H9 (cell line): ENCODE data around the gene KCTD17. TPM values are rescaled to one million over a fixed set of nuclear protein-coding genes. Genes with fewer than 3 reads are reported as not detected.

Experiments
- DNase-seq: peaks from one replicate; pipeline ENCODE4 v3.0.0-alpha.2; 2017
- H2AFZ ChIP-seq: one replicate; pipeline ENCODE4 v1.6.1; 2013; ENCODE audit warnings: mild to moderate bottlenecking, low read length, control low read depth, moderate library complexity
- H2AK5ac ChIP-seq: 2 replicates; pipeline ENCODE4 v1.6.1; 2013; ENCODE audit warnings: low read length, control low read depth, mixed read lengths; ENCODE audit not compliant: insufficient read length
- H2BK120ac ChIP-seq: one replicate; pipeline ENCODE4 v1.6.1; 2013; ENCODE audit warnings: low read depth, mild to moderate bottlenecking, low read length, control low read depth, inconsistent platforms; ENCODE audit not compliant: poor library complexity, severe bottlenecking
- H2BK12ac ChIP-seq: 2 replicates; pipeline ENCODE4 v1.6.1; 2013; ENCODE audit warnings: low read length, control low read depth, mixed read lengths, low read depth; ENCODE audit not compliant: insufficient read length
- H2BK15ac ChIP-seq: 2 replicates; pipeline ENCODE4 v1.6.1; 2013; ENCODE audit warnings: low read depth, low read length, control low read depth
- H2BK20ac ChIP-seq: one replicate; pipeline ENCODE4 v1.6.1; 2013; ENCODE audit warnings: low read depth, mild to moderate bottlenecking, low read length, control low read depth, inconsistent platforms; ENCODE audit not compliant: poor library complexity, severe bottlenecking
- H2BK5ac ChIP-seq: 2 replicates; pipeline ENCODE4 v1.6.1; 2013; ENCODE audit warnings: low read length, control low read depth, mixed read lengths; ENCODE audit not compliant: insufficient read length
- H3K14ac ChIP-seq: 2 replicates; pipeline ENCODE4 v1.6.1; 2013; ENCODE audit warnings: low read length, control low read depth; ENCODE audit not compliant: insufficient read depth
- H3K18ac ChIP-seq: 2 replicates; pipeline ENCODE4 v1.6.1; 2013; ENCODE audit warnings: low read depth, mild to moderate bottlenecking, mixed read lengths, low read length, control low read depth; ENCODE audit not compliant: insufficient read length
- H3K23ac ChIP-seq: 2 replicates; pipeline ENCODE4 v1.6.1; 2013; ENCODE audit warnings: low read length, control low read depth, mixed read lengths, low read depth; ENCODE audit not compliant: insufficient read length
- H3K23me2 ChIP-seq: 2 replicates; pipeline ENCODE4 v1.6.1; 2013; ENCODE audit warnings: low read depth, mild to moderate bottlenecking, mixed read lengths, low read length, control low read depth; ENCODE audit not compliant: insufficient read length, poor library complexity, severe bottlenecking
- H3K27ac ChIP-seq: 2 replicates; pipeline ENCODE4 v1.5.1; 2013; ENCODE audit warnings: low read length, control low read depth, mixed read lengths, low read depth; ENCODE audit not compliant: insufficient read length
- H3K27me3 ChIP-seq: 2 replicates; pipeline ENCODE4 v1.6.1; 2013; ENCODE audit warnings: low read length, control low read depth, inconsistent platforms; ENCODE audit not compliant: insufficient read depth
- H3K4ac ChIP-seq: 2 replicates; pipeline ENCODE4 v1.6.1; 2013; ENCODE audit warnings: low read depth, mild to moderate bottlenecking, control low read depth, inconsistent platforms, low read length, moderate library complexity
- H3K4me1 ChIP-seq: 2 replicates; pipeline ENCODE4 v1.6.1; 2013; ENCODE audit warnings: low read length, control low read depth, inconsistent platforms; ENCODE audit not compliant: insufficient read depth
- H3K4me2 ChIP-seq: 2 replicates; pipeline ENCODE4 v1.6.1; 2013; ENCODE audit warnings: low read length, control low read depth, mixed read lengths; ENCODE audit not compliant: insufficient read length, insufficient read depth
- H3K56ac ChIP-seq: 2 replicates; pipeline ENCODE4 v1.6.1; 2013; ENCODE audit warnings: low read depth, mild to moderate bottlenecking, mixed read lengths, low read length, control low read depth; ENCODE audit not compliant: insufficient read length
- H3K79me1 ChIP-seq: 2 replicates; pipeline ENCODE4 v1.6.1; 2013; ENCODE audit warnings: low read depth, mild to moderate bottlenecking, moderate library complexity, low read length, control low read depth, inconsistent platforms; ENCODE audit not compliant: insufficient read depth, poor library complexity, severe bottlenecking
- H3K79me2 ChIP-seq: 2 replicates; pipeline ENCODE4 v1.6.1; 2013; ENCODE audit warnings: low read length, control low read depth, inconsistent platforms; ENCODE audit not compliant: insufficient read depth
- H3K9ac ChIP-seq: 2 replicates; pipeline ENCODE4 v1.6.1; 2013; ENCODE audit warnings: low read length, control low read depth, mixed read lengths; ENCODE audit not compliant: insufficient read length; ENCODE audit errors: extremely low read depth
- H3K9me3 ChIP-seq: one replicate; pipeline ENCODE4 v1.6.1; 2013; ENCODE audit warnings: low read depth, low read length, inconsistent platforms; ENCODE audit not compliant: control insufficient read depth
- H3T11ph ChIP-seq: one replicate; pipeline ENCODE4 v1.6.1; 2013; ENCODE audit warnings: mild to moderate bottlenecking, low read length, control low read depth, inconsistent platforms
- H4K20me1 ChIP-seq: one replicate; pipeline ENCODE4 v1.6.1; 2013; ENCODE audit not compliant: control insufficient read depth, insufficient read length, insufficient read depth
- H4K5ac ChIP-seq: 2 replicates; pipeline ENCODE4 v1.6.1; 2013; ENCODE audit warnings: low read depth, mild to moderate bottlenecking, mixed read lengths, low read length, control low read depth; ENCODE audit not compliant: insufficient read length
- H4K8ac ChIP-seq: replicated peaks from 2 replicates; pipeline ENCODE4 v1.6.1; 2013; ENCODE audit warnings: low read length, control low read depth, mixed read lengths, low read depth; ENCODE audit not compliant: insufficient read length
- H4K91ac ChIP-seq: 2 replicates; pipeline ENCODE4 v1.6.1; 2013; ENCODE audit warnings: low read depth, mild to moderate bottlenecking, moderate library complexity, mixed read lengths, low read length, control low read depth; ENCODE audit not compliant: insufficient read length
- H3K27ac Mint-ChIP-seq, 3 experiments: 2 replicates in 2 of 3; 3 replicates in 1 of 3; pipeline ENCODE4 v1.8.0; 2020 to 2021; ENCODE audit warnings: mixed read lengths in 3 of 3, mild to moderate bottlenecking in 1 of 3, moderate library complexity in 1 of 3
- H3K27me3 Mint-ChIP-seq: 2 replicates; pipeline ENCODE4 v1.8.0; 2021; ENCODE audit warnings: low read depth, mild to moderate bottlenecking, moderate library complexity, mixed read lengths
- H3K36me3 Mint-ChIP-seq, 3 experiments: 2 replicates in 2 of 3; 3 replicates in 1 of 3; pipeline ENCODE4 v1.8.0; 2020 to 2021; ENCODE audit warnings: low read depth in 3 of 3, mixed read lengths in 3 of 3; ENCODE audit not compliant: insufficient read depth in 1 of 3
- H3K4me1 Mint-ChIP-seq, 2 experiments: 2 replicates each; pipeline ENCODE4 v1.8.0; 2020; ENCODE audit warnings: mixed read lengths in 2 of 2
- H3K4me3 Mint-ChIP-seq, 2 experiments: 2 replicates in 1 of 2; 3 replicates in 1 of 2; pipeline ENCODE4 v1.8.0; 2020 to 2021; ENCODE audit warnings: mild to moderate bottlenecking in 2 of 2, mixed read lengths in 2 of 2, moderate library complexity in 1 of 2
- H3K9me3 Mint-ChIP-seq, 2 experiments: 2 replicates in 1 of 2; 3 replicates in 1 of 2; pipeline ENCODE4 v1.8.0; 2020; ENCODE audit warnings: mild to moderate bottlenecking in 2 of 2, mixed read lengths in 2 of 2, moderate library complexity in 1 of 2
- WGBS: extraction: QIAGEN DNeasy Blood & Tissue Kit; methylation state at CpG from one replicate; pipeline ENCODE4 v1.1.7; 2013; ENCODE audit warnings: missing lambda C conversion rate, low lambda C conversion rate, mixed read lengths; ENCODE audit not compliant: insufficient read length; ENCODE audit errors: extremely low coverage; 5-methylcytosine and 5-hydroxymethylcytosine counted together
- total RNA-seq: library from RNA; stranded (reverse); gene quantifications from 2 replicates; pipeline ENCODE4 v1.2.1, GENCODE V29; 2021
- TF ChIP-seq, protein P1 (sequence below): fragments of 200-600 bp; sonication (generic); conservative IDR thresholded peaks from 3 replicates; pipeline ENCODE4 v1.8.0; 2021; ENCODE audit warnings: antibody characterized with exemption, mild to moderate bottlenecking

KCTD17 gene
- total RNA-seq, 1 experiment from 2014 or later = 34.1 TPM

DNA sequence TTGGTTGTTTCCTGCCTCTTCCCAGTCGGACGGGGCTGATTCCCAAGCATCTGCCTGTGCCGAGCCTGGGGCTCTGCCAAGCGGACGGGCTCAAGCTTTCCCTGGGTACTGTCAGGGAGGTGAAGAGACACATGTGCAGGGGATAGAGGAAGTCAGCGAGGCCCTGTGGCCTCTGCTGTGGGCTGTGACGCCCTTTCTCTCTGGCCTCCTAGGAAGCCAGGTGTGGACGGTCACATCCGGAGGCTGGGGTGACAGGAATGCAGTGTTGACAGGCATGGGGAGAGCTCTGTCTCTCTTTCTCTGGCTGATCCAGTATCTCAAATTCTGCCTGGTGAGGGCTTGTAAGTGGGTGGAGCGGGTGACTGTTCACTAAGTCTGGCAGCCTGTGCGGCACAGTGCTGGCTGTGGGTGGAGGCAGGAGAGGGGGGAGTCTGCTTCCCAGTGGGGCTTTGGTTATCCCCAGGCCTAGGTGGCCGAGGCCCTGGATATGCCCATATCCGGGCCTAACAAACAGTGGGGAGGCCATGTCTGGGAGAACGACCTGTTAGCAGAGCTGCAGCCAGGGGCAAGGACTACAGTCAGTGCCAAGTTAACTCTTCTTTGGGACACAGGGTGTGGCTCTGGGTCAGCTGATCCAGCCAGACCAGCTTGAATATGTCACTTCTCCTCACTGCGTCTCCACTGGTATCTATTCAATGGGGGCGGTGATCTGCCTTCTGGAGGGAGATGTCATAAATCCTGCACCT is 1.9 kb downstream of the KCTD17 start:
- Histone ChIP-seq H3K14ac (no peak overlapping the region), H4K5ac (no peak overlapping the region), H2BK15ac (no peak overlapping the region), H3K56ac (no peak overlapping the region), H3K4me1 (no peaks in the 10 kb centered on the region), H3K4ac (no peak overlapping the region), H3K9ac (no peak overlapping the region), H3K79me2 (no peaks in the 10 kb centered on the region), H3K79me1 (no peaks in the 10 kb centered on the region), H3K4me2 (no peak overlapping the region), H2BK20ac (no peak overlapping the region), H2AK5ac (no peak overlapping the region), H3T11ph (no peak overlapping the region), H3K18ac (no peak overlapping the region), H3K27ac (no peak overlapping the region), H3K27me3 (no peaks in the 10 kb centered on the region), H2AFZ (no peak overlapping the region), H3K23me2 (peaks cover 5% of the 10 kb centered on the region), H2BK12ac (no peak overlapping the region), H4K20me1 (no peaks in the 10 kb centered on the region), H3K9me3 (no peaks in the 10 kb centered on the region), H4K8ac (no peak overlapping the region), H2BK120ac (no peak overlapping the region), H2BK5ac (no peak overlapping the region), H3K23ac (no peak overlapping the region), H4K91ac (no peak overlapping the region)
- WGBS = no CpG with 5 or more reads among the region's 16 CpGs
- Mint-ChIP-seq H3K4me3 (peak overlapping the region in 1 of 2 experiments; percentile 44; a peak in 2 of 5 replicates), H3K4me1 (peaks cover 4 to 12% of the 10 kb centered on the region in 2 experiments), H3K27me3 (peaks cover 18% of the 10 kb centered on the region), H3K9me3 (no peaks in the 10 kb centered on the region; a peak in 1 of 5 replicates), H3K27ac (no peak overlapping the region), H3K36me3 (peaks cover 7 to 39% (median 16%) of the 10 kb centered on the region in 3 experiments; a peak in 6 of 7 replicates)
- TF ChIP-seq, protein P1, sequence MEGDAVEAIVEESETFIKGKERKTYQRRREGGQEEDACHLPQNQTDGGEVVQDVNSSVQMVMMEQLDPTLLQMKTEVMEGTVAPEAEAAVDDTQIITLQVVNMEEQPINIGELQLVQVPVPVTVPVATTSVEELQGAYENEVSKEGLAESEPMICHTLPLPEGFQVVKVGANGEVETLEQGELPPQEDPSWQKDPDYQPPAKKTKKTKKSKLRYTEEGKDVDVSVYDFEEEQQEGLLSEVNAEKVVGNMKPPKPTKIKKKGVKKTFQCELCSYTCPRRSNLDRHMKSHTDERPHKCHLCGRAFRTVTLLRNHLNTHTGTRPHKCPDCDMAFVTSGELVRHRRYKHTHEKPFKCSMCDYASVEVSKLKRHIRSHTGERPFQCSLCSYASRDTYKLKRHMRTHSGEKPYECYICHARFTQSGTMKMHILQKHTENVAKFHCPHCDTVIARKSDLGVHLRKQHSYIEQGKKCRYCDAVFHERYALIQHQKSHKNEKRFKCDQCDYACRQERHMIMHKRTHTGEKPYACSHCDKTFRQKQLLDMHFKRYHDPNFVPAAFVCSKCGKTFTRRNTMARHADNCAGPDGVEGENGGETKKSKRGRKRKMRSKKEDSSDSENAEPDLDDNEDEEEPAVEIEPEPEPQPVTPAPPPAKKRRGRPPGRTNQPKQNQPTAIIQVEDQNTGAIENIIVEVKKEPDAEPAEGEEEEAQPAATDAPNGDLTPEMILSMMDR = no peak
- no peak for DNase-seq
